Measurements from ENCODE around the gene RAP2A.

The RAP2A gene

DNA sequence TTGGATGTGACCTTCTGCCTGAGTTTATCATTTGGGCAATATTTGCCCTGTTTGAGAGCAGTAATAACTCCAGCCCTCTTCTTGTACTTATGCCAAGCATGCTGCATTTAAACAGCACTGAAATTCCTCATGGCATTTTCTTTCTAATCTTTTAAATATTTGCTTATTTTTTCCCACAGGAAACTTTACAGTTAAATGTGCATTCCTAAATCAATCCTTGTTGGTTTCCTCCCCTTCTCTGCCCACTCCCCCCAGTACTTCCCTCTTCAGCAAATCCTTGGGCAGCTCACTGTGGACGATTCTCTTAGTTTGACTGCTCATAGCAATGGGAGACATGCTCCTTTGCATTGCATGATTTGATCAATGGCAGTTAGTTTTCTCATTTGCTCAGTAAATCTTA is 68.7 kb downstream of the RAP2A start:
- H3K4me3 ChIP-seq (replicated peaks; ENCODE audit: low read depth, low read length), result no peak overlapping the region
- no peak for DNase-seq (ENCODE audit: extremely low read depth, low read depth)
- no peak for TF ChIP-seq CTCF (IDR thresholded peaks at IDR 0.05; ENCODE audit: low read depth, low read length, missing control alignments)

GRCh38 chr13:97505017-97505416 is 71.0 kb downstream of the RAP2A start:
- DNase-seq (ENCODE audit: extremely low read depth, low read depth), result no peak
- no peak for TF ChIP-seq CTCF (IDR thresholded peaks at IDR 0.05; ENCODE audit: low read depth, low read length, missing control alignments)
- no peak overlapping the region for H3K4me3 ChIP-seq (replicated peaks; ENCODE audit: low read depth, low read length)

- DNase-seq (ENCODE audit: extremely low read depth, low read depth), result peak; percentile 14
- H3K4me3 ChIP-seq (replicated peaks; ENCODE audit: low read depth, low read length), result no peak overlapping the region
- TF ChIP-seq CTCF (IDR thresholded peaks at IDR 0.05; ENCODE audit: low read depth, low read length, missing control alignments), result no peak
Observed at GRCh38 chr13:97506511-97506910, 72.5 kb downstream of the RAP2A start.

GRCh38 chr13:97512732-97513131 is 78.8 kb downstream of the RAP2A start:
- DNase-seq (ENCODE audit: extremely low read depth, low read depth), result no peak
- TF ChIP-seq CTCF (IDR thresholded peaks at IDR 0.05; ENCODE audit: low read depth, low read length, missing control alignments), result no peak
- H3K4me3 ChIP-seq (replicated peaks; ENCODE audit: low read depth, low read length), result no peak overlapping the region

GRCh38 chr13:97515643-97516042 is 81.7 kb downstream of the RAP2A start:
- DNase-seq (ENCODE audit: extremely low read depth, low read depth), result no peak
- H3K4me3 ChIP-seq (replicated peaks; ENCODE audit: low read depth, low read length), result no peak overlapping the region
- no peak for TF ChIP-seq CTCF (IDR thresholded peaks at IDR 0.05; ENCODE audit: low read depth, low read length, missing control alignments)

DNA sequence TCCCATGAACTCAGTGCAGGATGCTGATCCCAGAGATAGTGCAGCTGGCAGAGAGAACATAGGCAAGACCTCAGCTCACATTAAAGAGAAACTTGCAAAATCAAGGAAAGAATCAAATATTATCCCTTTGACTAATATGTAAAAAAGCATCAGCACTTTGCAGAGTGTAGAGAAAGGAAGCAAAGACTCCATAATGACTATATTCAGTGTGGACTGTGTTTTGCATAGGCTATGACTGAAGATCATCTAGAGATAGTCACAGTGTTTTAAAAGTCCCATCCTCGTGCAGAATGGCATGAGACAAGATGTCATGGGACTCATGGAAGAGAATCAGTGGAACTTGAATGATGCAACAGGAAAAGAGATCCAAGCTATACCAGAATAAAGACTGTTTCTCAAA is 84.0 kb downstream of the RAP2A start:
- H3K4me3 ChIP-seq (replicated peaks; ENCODE audit: low read depth, low read length), result no peak overlapping the region
- no peak for TF ChIP-seq CTCF (IDR thresholded peaks at IDR 0.05; ENCODE audit: low read depth, low read length, missing control alignments)
- no peak for DNase-seq (ENCODE audit: extremely low read depth, low read depth)
